H1 (cell line): ENCODE measurements around the gene ANAPC2.

ENCODE experiments used
- CBX8 ChIP-seq: fragments of 300-800, 300-1000 bp; sonication (generic); IDR thresholded peaks from 2 replicates; pipeline ENCODE4 v1.7.1; 2016; ENCODE audit warnings: low read depth, low read length, borderline replicate concordance
- EP300 ChIP-seq, 2 experiments: IDR thresholded peaks; 1 replicate in 1 of 2; 2 replicates in 1 of 2; pipeline ENCODE4 v1.6.1; 2011 to 2012; ENCODE audit warnings: low read depth in 2 of 2, low read length in 2 of 2, mild to moderate bottlenecking in 2 of 2, borderline replicate concordance in 1 of 2, inconsistent platforms in 1 of 2, moderate library complexity in 1 of 2
- EZH2 ChIP-seq: fragments of 200-600 bp; sonication (generic); IDR thresholded peaks from 2 replicates; pipeline ENCODE4 v1.7.1; 2012; ENCODE audit warnings: low read depth, mild to moderate bottlenecking, moderate library complexity, low read length, inconsistent platforms; ENCODE audit not compliant: severe bottlenecking
- GABPA ChIP-seq: IDR thresholded peaks from 2 replicates; pipeline ENCODE4 v1.6.1; 2011; ENCODE audit warnings: mild to moderate bottlenecking, low read length, moderate library complexity, borderline replicate concordance; ENCODE audit not compliant: insufficient read depth
- PHF8 ChIP-seq: fragments of 200-600 bp; sonication (generic); conservative IDR thresholded peaks from 2 replicates; pipeline ENCODE4 v1.7.1; 2012; ENCODE audit warnings: low read depth, mild to moderate bottlenecking, inconsistent platforms, low read length, moderate library complexity
- POLR2A ChIP-seq, 2 experiments: IDR thresholded peaks; 1 replicate in 1 of 2; 2 replicates in 1 of 2; pipeline ENCODE4 v1.6.1; 2011; ENCODE audit warnings: low read depth in 2 of 2, low read length in 2 of 2, mild to moderate bottlenecking in 2 of 2; ENCODE audit errors: control extremely low read depth in 1 of 2
- POLR2AphosphoS5 ChIP-seq: IDR thresholded peaks from 2 replicates; pipeline ENCODE4 v1.6.1; 2011; ENCODE audit warnings: low read depth, low read length
- RFX5 ChIP-seq: IDR thresholded peaks from 2 replicates; pipeline ENCODE4 v1.6.1; 2011; ENCODE audit warnings: low read depth, low read length, improper control_type of control experiment, borderline replicate concordance
- RNF2 ChIP-seq: fragments of 200-900, 300-1000 bp; sonication (generic); IDR thresholded peaks from 2 replicates; pipeline ENCODE4 v1.7.1; 2016; ENCODE audit warnings: borderline replicate concordance, low read depth, mild to moderate bottlenecking, antibody characterized with exemption, low read length; ENCODE audit not compliant: poor library complexity, severe bottlenecking; ENCODE audit errors: missing control alignments
- YY1 ChIP-seq: IDR thresholded peaks from 2 replicates; pipeline ENCODE4 v1.6.1; 2011; ENCODE audit warnings: low read depth, mild to moderate bottlenecking, low read length
- TF ChIP-seq, protein P1 (sequence below), 3 experiments: IDR thresholded peaks; 1 replicate in 2 of 3; 2 replicates in 1 of 3; pipeline versions ENCODE4 v1.5.1 to v1.6.1; 2011; ENCODE audit warnings: low read length in 3 of 3, mild to moderate bottlenecking in 3 of 3, inconsistent platforms in 2 of 3, low read depth in 1 of 3, moderate library complexity in 1 of 3; ENCODE audit not compliant: insufficient read depth in 1 of 3; ENCODE audit errors: control extremely low read depth in 1 of 3
- TF ChIP-seq, protein P2 (sequence below): IDR thresholded peaks from 2 replicates; pipeline ENCODE4 v1.6.1; 2012; ENCODE audit warnings: low read length, inconsistent platforms
- TF ChIP-seq, protein P3 (sequence below): IDR thresholded peaks from 2 replicates; pipeline ENCODE4 v1.6.1; 2012; ENCODE audit warnings: inconsistent platforms

DNA sequence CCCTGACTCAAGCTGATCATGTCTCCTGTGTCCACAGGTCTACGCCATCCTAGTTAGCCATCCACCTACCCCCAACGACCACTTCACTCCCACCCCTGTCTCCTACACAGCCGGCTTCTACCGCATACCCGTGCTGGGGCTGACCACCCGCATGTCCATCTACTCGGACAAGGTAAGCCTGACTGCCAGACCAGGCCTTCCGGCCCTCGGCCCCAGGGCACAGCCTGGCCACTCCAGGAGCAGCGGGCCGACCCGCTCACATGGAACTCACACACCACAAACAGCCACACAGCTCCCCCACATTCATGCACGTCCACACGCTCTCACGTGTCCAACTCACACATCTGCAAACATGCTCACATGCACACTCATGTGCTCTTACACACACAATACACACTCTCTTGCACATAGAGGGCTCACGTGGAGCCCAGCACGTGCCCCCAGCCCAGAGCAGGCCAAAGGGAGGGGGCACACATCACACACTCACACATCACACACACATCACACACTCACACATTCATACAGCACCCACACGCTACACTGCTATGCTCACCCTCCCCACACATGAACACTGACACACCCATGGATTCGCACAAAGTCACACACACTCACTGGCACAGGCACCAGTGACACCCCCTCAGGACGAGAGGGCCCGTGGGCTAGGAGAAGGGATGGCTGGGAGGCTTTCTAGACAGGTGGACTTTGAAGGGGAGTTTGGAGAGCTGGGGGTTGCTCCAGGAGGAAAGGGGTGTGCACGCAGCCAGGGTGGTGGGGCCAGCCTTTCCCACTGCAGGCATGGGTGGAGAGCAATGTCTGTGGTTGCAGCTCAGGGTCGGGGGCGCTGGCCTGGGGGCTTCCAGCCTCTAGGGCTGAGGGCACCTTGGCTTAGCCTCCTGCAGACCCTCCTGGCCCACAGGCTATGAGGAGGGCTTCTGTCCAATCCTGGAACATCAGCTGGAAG is 46.1 kb downstream of the ANAPC2 start:
- TF ChIP-seq POLR2A (IDR thresholded peaks at IDR 0.05; ENCODE audit: control extremely low read depth in 1 of 2, low read depth in 2 of 2, low read length in 2 of 2) = no peak
- TF ChIP-seq, protein P1, sequence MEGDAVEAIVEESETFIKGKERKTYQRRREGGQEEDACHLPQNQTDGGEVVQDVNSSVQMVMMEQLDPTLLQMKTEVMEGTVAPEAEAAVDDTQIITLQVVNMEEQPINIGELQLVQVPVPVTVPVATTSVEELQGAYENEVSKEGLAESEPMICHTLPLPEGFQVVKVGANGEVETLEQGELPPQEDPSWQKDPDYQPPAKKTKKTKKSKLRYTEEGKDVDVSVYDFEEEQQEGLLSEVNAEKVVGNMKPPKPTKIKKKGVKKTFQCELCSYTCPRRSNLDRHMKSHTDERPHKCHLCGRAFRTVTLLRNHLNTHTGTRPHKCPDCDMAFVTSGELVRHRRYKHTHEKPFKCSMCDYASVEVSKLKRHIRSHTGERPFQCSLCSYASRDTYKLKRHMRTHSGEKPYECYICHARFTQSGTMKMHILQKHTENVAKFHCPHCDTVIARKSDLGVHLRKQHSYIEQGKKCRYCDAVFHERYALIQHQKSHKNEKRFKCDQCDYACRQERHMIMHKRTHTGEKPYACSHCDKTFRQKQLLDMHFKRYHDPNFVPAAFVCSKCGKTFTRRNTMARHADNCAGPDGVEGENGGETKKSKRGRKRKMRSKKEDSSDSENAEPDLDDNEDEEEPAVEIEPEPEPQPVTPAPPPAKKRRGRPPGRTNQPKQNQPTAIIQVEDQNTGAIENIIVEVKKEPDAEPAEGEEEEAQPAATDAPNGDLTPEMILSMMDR (IDR thresholded peaks at IDR 0.05; ENCODE audit: control extremely low read depth in 1 of 3, insufficient read depth in 1 of 3, low read depth in 1 of 3, low read length in 3 of 3) = no peak
- TF ChIP-seq, protein P2, sequence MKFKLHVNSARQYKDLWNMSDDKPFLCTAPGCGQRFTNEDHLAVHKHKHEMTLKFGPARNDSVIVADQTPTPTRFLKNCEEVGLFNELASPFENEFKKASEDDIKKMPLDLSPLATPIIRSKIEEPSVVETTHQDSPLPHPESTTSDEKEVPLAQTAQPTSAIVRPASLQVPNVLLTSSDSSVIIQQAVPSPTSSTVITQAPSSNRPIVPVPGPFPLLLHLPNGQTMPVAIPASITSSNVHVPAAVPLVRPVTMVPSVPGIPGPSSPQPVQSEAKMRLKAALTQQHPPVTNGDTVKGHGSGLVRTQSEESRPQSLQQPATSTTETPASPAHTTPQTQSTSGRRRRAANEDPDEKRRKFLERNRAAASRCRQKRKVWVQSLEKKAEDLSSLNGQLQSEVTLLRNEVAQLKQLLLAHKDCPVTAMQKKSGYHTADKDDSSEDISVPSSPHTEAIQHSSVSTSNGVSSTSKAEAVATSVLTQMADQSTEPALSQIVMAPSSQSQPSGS = no peak
- TF ChIP-seq GABPA = no peak
- no peak for TF ChIP-seq EP300 (IDR thresholded peaks at IDR 0.05; ENCODE audit: borderline replicate concordance in 1 of 2, low read depth in 2 of 2, low read length in 2 of 2)
- no peak for TF ChIP-seq CBX8
- TF ChIP-seq, protein P3, sequence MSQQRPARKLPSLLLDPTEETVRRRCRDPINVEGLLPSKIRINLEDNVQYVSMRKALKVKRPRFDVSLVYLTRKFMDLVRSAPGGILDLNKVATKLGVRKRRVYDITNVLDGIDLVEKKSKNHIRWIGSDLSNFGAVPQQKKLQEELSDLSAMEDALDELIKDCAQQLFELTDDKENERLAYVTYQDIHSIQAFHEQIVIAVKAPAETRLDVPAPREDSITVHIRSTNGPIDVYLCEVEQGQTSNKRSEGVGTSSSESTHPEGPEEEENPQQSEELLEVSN = no peak
- TF ChIP-seq POLR2AphosphoS5 = no peak
- TF ChIP-seq EZH2 = no peak
- TF ChIP-seq PHF8 = no peak
- TF ChIP-seq YY1 = no peak
- no peak for TF ChIP-seq RNF2
- no peak for TF ChIP-seq RFX5
